SH-SY5Y (cell line): ENCODE results near the gene PGP.

ENCODE experiments used
- GATA2 ChIP-seq: IDR thresholded peaks from 2 replicates; pipeline ENCODE4 v1.6.1; 2011; ENCODE audit warnings: mild to moderate bottlenecking, low read depth, low read length
- GATA3 ChIP-seq: IDR thresholded peaks from 2 replicates; pipeline ENCODE4 v1.6.1; 2011; ENCODE audit warnings: low read depth, mild to moderate bottlenecking, low read length, moderate library complexity

GRCh38 chr16:2163211-2163881, 51.3 kb downstream of the PGP start:
- TF ChIP-seq GATA3 (no peak), GATA2 (no peak)
